SK-N-SH treated with all-trans-retinoic acid at 6 μM for 48 hours (cell line): ENCODE data around the gene CHST9.

Experiments used
- ATAC-seq: fragments of 200-7000 bp; cut with Tn5 transposase; 3 replicates; pipeline ENCODE4 v1.9.1; 2020; ENCODE audit warnings: mild to moderate bottlenecking, moderate library complexity
- ARNTL ChIP-seq: fragments of 450-650 bp; formaldehyde crosslinking; IDR thresholded peaks from 2 replicates; pipeline ENCODE4 v1.5.0; 2020; ENCODE audit warnings: low read depth, mild to moderate bottlenecking, moderate library complexity, borderline replicate concordance
- BACH2 ChIP-seq: fragments of 250-450 bp; sonication (Bioruptor Pico); IDR thresholded peaks from 2 replicates; pipeline ENCODE4 v1.9.0; 2021; ENCODE audit warnings: mild to moderate bottlenecking, borderline replicate concordance
- CSDC2 ChIP-seq: fragments of 250-450 bp; sonication (Bioruptor Pico); IDR thresholded peaks from 2 replicates; pipeline ENCODE4 v1.5.0; 2020; ENCODE audit warnings: mild to moderate bottlenecking, moderate library complexity
- ESRRG ChIP-seq: fragments of 250-450 bp; sonication (Bioruptor Pico); IDR thresholded peaks from 2 replicates; pipeline ENCODE4 v1.6.1; 2021; ENCODE audit warnings: mild to moderate bottlenecking
- GLIS3 ChIP-seq: fragments of 250-450 bp; sonication (Bioruptor Pico); IDR thresholded peaks from 2 replicates; pipeline ENCODE4 v1.5.0; 2020; ENCODE audit warnings: mild to moderate bottlenecking, moderate library complexity
- ISL1 ChIP-seq: fragments of 250-450 bp; sonication (Bioruptor Pico); IDR thresholded peaks from 2 replicates; pipeline ENCODE4 v2.1.2; 2022; ENCODE audit warnings: mild to moderate bottlenecking, moderate library complexity
- OSR1 ChIP-seq: fragments of 250-450 bp; sonication (Bioruptor Pico); IDR thresholded peaks from 2 replicates; pipeline ENCODE4 v1.8.0; 2022; ENCODE audit warnings: moderate library complexity, mild to moderate bottlenecking, inconsistent platforms
- PPARA ChIP-seq: fragments of 250-450 bp; sonication (Bioruptor Pico); IDR thresholded peaks from 2 replicates; pipeline ENCODE4 v1.5.0; 2020; ENCODE audit warnings: mild to moderate bottlenecking, borderline replicate concordance
- RARB ChIP-seq: fragments of 250-450 bp; sonication (Bioruptor Pico); IDR thresholded peaks from 2 replicates; pipeline ENCODE4 v1.8.0; 2021; ENCODE audit warnings: mild to moderate bottlenecking, moderate library complexity
- SNAI2 ChIP-seq: fragments of 250-450 bp; sonication (Bioruptor Pico); IDR thresholded peaks from 2 replicates; pipeline ENCODE4 v1.5.0; 2020; ENCODE audit warnings: mild to moderate bottlenecking, moderate library complexity
- TCF4 ChIP-seq: fragments of 250-450 bp; sonication (Bioruptor Pico); IDR thresholded peaks from 2 replicates; pipeline ENCODE4 v1.8.0; 2021; ENCODE audit warnings: mild to moderate bottlenecking, moderate library complexity, borderline replicate concordance
- TOX ChIP-seq: fragments of 250-450 bp; sonication (Bioruptor Pico); IDR thresholded peaks from 2 replicates; pipeline ENCODE4 v1.8.0; 2021; ENCODE audit warnings: mild to moderate bottlenecking, moderate library complexity, borderline replicate concordance
- TSHZ2 ChIP-seq: fragments of 250-450 bp; sonication (Bioruptor Pico); IDR thresholded peaks from 2 replicates; pipeline ENCODE4 v1.5.0; 2020; ENCODE audit warnings: mild to moderate bottlenecking, moderate library complexity
- ZC3H10 ChIP-seq: fragments of 250-450 bp; sonication (Bioruptor Pico); IDR thresholded peaks from 2 replicates; pipeline ENCODE4 v1.5.1; 2021; ENCODE audit warnings: mild to moderate bottlenecking, moderate library complexity
- ZFP3 ChIP-seq: fragments of 250-450 bp; sonication (Bioruptor Pico); IDR thresholded peaks from 2 replicates; pipeline ENCODE4 v1.5.0; 2020; ENCODE audit warnings: mild to moderate bottlenecking, moderate library complexity
- ZFP30 ChIP-seq: fragments of 450-650 bp; formaldehyde crosslinking; IDR thresholded peaks from 2 replicates; pipeline ENCODE4 v1.5.0; 2022; ENCODE audit warnings: mild to moderate bottlenecking, moderate library complexity
- ZNF565 ChIP-seq: fragments of 450-650 bp; formaldehyde crosslinking; conservative IDR thresholded peaks from 2 replicates; pipeline ENCODE4 v1.5.0; 2020; ENCODE audit warnings: low read depth, mild to moderate bottlenecking, moderate library complexity
- ZNF70 ChIP-seq: fragments of 450-650 bp; formaldehyde crosslinking; IDR thresholded peaks from 2 replicates; pipeline ENCODE4 v1.5.0; 2020; ENCODE audit warnings: mild to moderate bottlenecking, moderate library complexity
- ZNF8 ChIP-seq: fragments of 450-650 bp; formaldehyde crosslinking; IDR thresholded peaks from 2 replicates; pipeline ENCODE4 v1.5.0; 2020; ENCODE audit warnings: mild to moderate bottlenecking, moderate library complexity
- TF ChIP-seq, protein P1 (sequence below): fragments of 250-450 bp; sonication (Bioruptor Pico); IDR thresholded peaks from 2 replicates; pipeline ENCODE4 v1.8.0; 2021; ENCODE audit warnings: low read depth, mild to moderate bottlenecking, moderate library complexity, borderline replicate concordance
- TF ChIP-seq, protein P2 (sequence below): fragments of 250-450 bp; sonication (Bioruptor Pico); IDR thresholded peaks from 2 replicates; pipeline ENCODE4 v1.5.1; 2021; ENCODE audit warnings: mild to moderate bottlenecking, moderate library complexity
- TF ChIP-seq, protein P3 (sequence below): fragments of 250-450 bp; sonication (Bioruptor Pico); IDR thresholded peaks from 2 replicates; pipeline ENCODE4 v1.5.1; 2020; ENCODE audit warnings: low read depth, mild to moderate bottlenecking, moderate library complexity
- TF ChIP-seq, protein P4 (sequence below): fragments of 250-450 bp; sonication (Bioruptor Pico); IDR thresholded peaks from 2 replicates; pipeline ENCODE4 v1.8.0; 2020; ENCODE audit warnings: mild to moderate bottlenecking, moderate library complexity, borderline replicate concordance

Gene CHST9

GRCh38 chr18:27073404-27073830, 111.7 kb downstream of the CHST9 start:
- TF ChIP-seq GLIS3 (CRISPR knock-in tag): no peak
- TF ChIP-seq CSDC2 (CRISPR knock-in tag): no peak
- no peak for TF ChIP-seq PPARA (CRISPR knock-in tag)
- no peak for TF ChIP-seq ZNF565
- no peak for TF ChIP-seq ESRRG
- no peak for TF ChIP-seq OSR1 (CRISPR knock-in tag)
- no peak for TF ChIP-seq ARNTL (CRISPR knock-in tag)
- no peak for ATAC-seq

- ATAC-seq: no peak
- TF ChIP-seq RARB (CRISPR knock-in tag) (no peak), ISL1 (no peak), ZC3H10 (CRISPR knock-in tag) (no peak), OSR1 (CRISPR knock-in tag) (no peak), ZNF565 (no peak), PPARA (CRISPR knock-in tag) (no peak), ESRRG (no peak), SNAI2 (CRISPR knock-in tag) (no peak), ZFP3 (no peak), ZNF70 (CRISPR knock-in tag) (no peak), ZFP30 (no peak)
- TF ChIP-seq, protein P1, sequence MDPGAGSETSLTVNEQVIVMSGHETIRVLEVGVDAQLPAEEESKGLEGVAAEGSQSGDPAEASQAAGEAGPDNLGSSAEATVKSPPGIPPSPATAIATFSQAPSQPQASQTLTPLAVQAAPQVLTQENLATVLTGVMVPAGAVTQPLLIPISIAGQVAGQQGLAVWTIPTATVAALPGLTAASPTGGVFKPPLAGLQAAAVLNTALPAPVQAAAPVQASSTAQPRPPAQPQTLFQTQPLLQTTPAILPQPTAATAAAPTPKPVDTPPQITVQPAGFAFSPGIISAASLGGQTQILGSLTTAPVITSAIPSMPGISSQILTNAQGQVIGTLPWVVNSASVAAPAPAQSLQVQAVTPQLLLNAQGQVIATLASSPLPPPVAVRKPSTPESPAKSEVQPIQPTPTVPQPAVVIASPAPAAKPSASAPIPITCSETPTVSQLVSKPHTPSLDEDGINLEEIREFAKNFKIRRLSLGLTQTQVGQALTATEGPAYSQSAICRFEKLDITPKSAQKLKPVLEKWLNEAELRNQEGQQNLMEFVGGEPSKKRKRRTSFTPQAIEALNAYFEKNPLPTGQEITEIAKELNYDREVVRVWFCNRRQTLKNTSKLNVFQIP (CRISPR knock-in tag): no peak
- TF ChIP-seq, protein P2, sequence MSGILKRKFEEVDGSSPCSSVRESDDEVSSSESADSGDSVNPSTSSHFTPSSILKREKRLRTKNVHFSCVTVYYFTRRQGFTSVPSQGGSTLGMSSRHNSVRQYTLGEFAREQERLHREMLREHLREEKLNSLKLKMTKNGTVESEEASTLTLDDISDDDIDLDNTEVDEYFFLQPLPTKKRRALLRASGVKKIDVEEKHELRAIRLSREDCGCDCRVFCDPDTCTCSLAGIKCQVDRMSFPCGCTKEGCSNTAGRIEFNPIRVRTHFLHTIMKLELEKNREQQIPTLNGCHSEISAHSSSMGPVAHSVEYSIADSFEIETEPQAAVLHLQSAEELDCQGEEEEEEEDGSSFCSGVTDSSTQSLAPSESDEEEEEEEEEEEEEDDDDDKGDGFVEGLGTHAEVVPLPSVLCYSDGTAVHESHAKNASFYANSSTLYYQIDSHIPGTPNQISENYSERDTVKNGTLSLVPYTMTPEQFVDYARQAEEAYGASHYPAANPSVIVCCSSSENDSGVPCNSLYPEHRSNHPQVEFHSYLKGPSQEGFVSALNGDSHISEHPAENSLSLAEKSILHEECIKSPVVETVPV (CRISPR knock-in tag): no peak
- TF ChIP-seq, protein P3, sequence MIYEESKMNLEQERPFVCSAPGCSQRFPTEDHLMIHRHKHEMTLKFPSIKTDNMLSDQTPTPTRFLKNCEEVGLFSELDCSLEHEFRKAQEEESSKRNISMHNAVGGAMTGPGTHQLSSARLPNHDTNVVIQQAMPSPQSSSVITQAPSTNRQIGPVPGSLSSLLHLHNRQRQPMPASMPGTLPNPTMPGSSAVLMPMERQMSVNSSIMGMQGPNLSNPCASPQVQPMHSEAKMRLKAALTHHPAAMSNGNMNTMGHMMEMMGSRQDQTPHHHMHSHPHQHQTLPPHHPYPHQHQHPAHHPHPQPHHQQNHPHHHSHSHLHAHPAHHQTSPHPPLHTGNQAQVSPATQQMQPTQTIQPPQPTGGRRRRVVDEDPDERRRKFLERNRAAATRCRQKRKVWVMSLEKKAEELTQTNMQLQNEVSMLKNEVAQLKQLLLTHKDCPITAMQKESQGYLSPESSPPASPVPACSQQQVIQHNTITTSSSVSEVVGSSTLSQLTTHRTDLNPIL (CRISPR knock-in tag): no peak
These were observed 120.4 kb downstream of the CHST9 start for GRCh38 chr18:27064673-27065072.

DNA sequence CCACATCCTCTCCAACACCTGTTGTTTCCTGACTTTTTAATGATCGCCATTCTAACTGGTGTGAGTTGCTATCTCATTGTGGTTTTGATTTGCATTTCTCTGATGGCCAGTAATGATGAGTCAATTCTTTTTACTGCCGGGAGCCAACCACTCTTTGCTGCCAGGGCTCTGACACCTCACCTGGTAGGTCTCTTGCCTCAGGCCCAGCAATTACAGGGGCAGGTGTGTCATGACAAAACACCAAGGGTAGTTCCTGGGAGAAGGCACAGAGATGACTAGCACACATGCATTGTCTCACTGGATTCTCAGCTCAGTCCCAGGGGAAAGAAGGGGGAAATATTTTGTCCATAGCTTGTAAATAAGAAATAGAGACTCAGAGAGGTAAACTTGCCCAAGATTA, 122.3 kb downstream of the CHST9 start:
- ATAC-seq: no peak
- TF ChIP-seq, protein P2 (CRISPR knock-in tag): no peak
- TF ChIP-seq, protein P1 (CRISPR knock-in tag): no peak
- TF ChIP-seq TOX (CRISPR knock-in tag) (no peak), BACH2 (CRISPR knock-in tag) (no peak), CSDC2 (CRISPR knock-in tag) (no peak), ZNF70 (CRISPR knock-in tag) (no peak), TCF4 (CRISPR knock-in tag) (no peak), RARB (CRISPR knock-in tag) (no peak), ZNF8 (CRISPR knock-in tag) (no peak), ESRRG (no peak), ZFP30 (no peak), ZFP3 (no peak), TSHZ2 (no peak), ISL1 (no peak), ZNF565 (no peak), GLIS3 (CRISPR knock-in tag) (no peak)
- TF ChIP-seq, protein P4, sequence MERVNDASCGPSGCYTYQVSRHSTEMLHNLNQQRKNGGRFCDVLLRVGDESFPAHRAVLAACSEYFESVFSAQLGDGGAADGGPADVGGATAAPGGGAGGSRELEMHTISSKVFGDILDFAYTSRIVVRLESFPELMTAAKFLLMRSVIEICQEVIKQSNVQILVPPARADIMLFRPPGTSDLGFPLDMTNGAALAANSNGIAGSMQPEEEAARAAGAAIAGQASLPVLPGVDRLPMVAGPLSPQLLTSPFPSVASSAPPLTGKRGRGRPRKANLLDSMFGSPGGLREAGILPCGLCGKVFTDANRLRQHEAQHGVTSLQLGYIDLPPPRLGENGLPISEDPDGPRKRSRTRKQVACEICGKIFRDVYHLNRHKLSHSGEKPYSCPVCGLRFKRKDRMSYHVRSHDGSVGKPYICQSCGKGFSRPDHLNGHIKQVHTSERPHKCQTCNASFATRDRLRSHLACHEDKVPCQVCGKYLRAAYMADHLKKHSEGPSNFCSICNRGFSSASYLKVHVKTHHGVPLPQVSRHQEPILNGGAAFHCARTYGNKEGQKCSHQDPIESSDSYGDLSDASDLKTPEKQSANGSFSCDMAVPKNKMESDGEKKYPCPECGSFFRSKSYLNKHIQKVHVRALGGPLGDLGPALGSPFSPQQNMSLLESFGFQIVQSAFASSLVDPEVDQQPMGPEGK (CRISPR knock-in tag): no peak
